Kidney epithelial cell (primary cell): ENCODE results near the gene YBX1. TPM values are rescaled to one million over a fixed set of nuclear protein-coding genes. Genes with fewer than 3 reads are reported as not detected.
"Not testable (repeated sequence)": the region's sequence is repeated elsewhere in the genome, so short reads cannot be mapped to it uniquely, and the experiment has no call there.

ENCODE experiments used
- DNase-seq: peaks from one replicate; pipeline ENCODE4 v3.0.0-alpha.2; 2010; ENCODE audit warnings: low read depth
- H3K27me3 ChIP-seq: 2 replicates; pipeline ENCODE4 v1.6.0; 2011; ENCODE audit warnings: low read length; ENCODE audit not compliant: control insufficient read depth, insufficient read depth
- H3K36me3 ChIP-seq: 2 replicates; pipeline ENCODE4 v1.5.1; 2011; ENCODE audit warnings: low read length; ENCODE audit not compliant: control insufficient read depth, insufficient read depth
- H3K4me3 ChIP-seq: 2 replicates; pipeline ENCODE4 v1.5.1; 2011; ENCODE audit warnings: low read depth, mild to moderate bottlenecking, control low read depth, low read length
- CTCF ChIP-seq: IDR thresholded peaks from 2 replicates; pipeline ENCODE4 v1.5.1; 2011; ENCODE audit warnings: mild to moderate bottlenecking, moderate library complexity, low read length, control low read depth, inconsistent platforms; ENCODE audit not compliant: insufficient read depth, poor library complexity, severe bottlenecking
- total RNA-seq: library from RNA; depleted of rRNA; stranded (reverse); fragments of >200 nt; gene quantifications from 2 replicates; pipeline ENCODE4 v1.2.3, GENCODE V29; 2015

YBX1 gene
- total RNA-seq, 1 donor from 2014 or later = 938 TPM

GRCh38 chr1:42691157-42691498, 8.9 kb downstream of the YBX1 start:
- no peak for DNase-seq
- no peak for TF ChIP-seq CTCF
- H3K36me3 ChIP-seq = peaks cover under 1% of the 10 kb centered on the region
- no peaks in the 10 kb centered on the region for H3K27me3 ChIP-seq
- no peak overlapping the region for H3K4me3 ChIP-seq

- peaks cover 1% of the 10 kb centered on the region for H3K36me3 ChIP-seq
- no peak overlapping the region for H3K4me3 ChIP-seq
- DNase-seq = no peak
- no peaks in the 10 kb centered on the region for H3K27me3 ChIP-seq
- TF ChIP-seq CTCF = no peak
Measured at GRCh38 chr1:42692461-42692860, 10.2 kb downstream of the YBX1 start.

DNA sequence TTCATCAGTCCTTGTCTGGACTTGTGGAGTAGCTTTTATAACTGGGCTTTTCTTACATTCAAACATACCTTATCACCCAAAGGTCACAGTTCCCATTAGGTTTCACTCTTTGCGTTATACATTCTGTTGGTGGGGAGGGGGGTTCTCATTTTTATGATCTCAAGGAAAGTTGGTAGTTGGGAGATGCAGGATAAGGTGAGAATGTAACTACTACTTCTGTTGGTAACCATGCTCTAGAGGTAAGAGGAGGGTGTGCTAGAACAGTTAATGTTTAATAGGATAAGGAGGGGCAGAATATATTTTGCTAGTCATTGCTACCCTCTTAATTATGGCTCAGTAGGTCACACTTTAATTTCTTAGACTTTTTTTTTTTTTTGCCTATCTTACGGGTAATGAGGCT, 10.7 kb downstream of the YBX1 start:
- Histone ChIP-seq H3K36me3 (peaks cover 1% of the 10 kb centered on the region), H3K4me3 (no peak overlapping the region), H3K27me3 (no peaks in the 10 kb centered on the region)
- TF ChIP-seq CTCF = no peak
- DNase-seq = no peak

GRCh38 chr1:42698081-42698813, 16.0 kb downstream of the YBX1 start:
- peaks cover 3% of the 10 kb centered on the region for H3K36me3 ChIP-seq
- H3K27me3 ChIP-seq = no peaks in the 10 kb centered on the region
- H3K4me3 ChIP-seq = no peak overlapping the region
- no peak for TF ChIP-seq CTCF
- DNase-seq = no peak

DNA sequence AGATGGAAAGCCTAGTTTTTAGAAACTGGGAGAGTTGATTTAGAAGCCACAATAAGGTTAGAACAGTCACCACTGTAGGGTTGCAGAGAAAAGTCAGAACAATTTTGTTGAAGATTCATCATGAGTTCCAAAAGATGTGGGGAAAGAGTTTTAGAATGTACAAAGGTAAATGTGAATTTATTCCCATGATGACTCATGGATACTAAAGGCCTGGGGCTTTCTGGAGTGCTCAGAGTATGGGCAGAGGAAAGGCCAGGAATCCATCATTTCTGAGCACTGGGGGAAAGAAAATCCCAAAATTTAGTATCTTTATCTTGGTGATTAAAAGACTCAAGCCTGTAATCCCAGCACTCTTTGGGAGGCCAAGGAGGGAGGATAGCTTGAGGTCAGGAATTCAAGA, 17.8 kb downstream of the YBX1 start:
- peaks cover 3% of the 10 kb centered on the region for H3K36me3 ChIP-seq
- no peak overlapping the region for H3K4me3 ChIP-seq
- TF ChIP-seq CTCF = no peak
- no peak for DNase-seq
- H3K27me3 ChIP-seq = no peaks in the 10 kb centered on the region

- no peak overlapping the region for H3K4me3 ChIP-seq
- DNase-seq = no peak
- no peaks in the 10 kb centered on the region for H3K27me3 ChIP-seq
- H3K36me3 ChIP-seq = peaks cover 1% of the 10 kb centered on the region
- no peak for TF ChIP-seq CTCF
Measured at GRCh38 chr1:42703888-42704464, 21.8 kb downstream of the YBX1 start.

GRCh38 chr1:42712808-42713207, 30.6 kb downstream of the YBX1 start:
- not testable (repeated sequence) for H3K27me3 ChIP-seq, DNase-seq, H3K36me3 ChIP-seq, H3K4me3 ChIP-seq
